ENCODE results near the gene LAPTM5. TPM values are rescaled to one million over a fixed set of nuclear protein-coding genes. Genes with fewer than 3 reads are reported as not detected.

Gene LAPTM5
- total and polyA plus RNA-seq, 10 of the 15 experiments (the other 5 are each of a cell fraction or from before 2014, with no cell fraction given): 24.1 to 1,034 (median 687) TPM

DNA sequence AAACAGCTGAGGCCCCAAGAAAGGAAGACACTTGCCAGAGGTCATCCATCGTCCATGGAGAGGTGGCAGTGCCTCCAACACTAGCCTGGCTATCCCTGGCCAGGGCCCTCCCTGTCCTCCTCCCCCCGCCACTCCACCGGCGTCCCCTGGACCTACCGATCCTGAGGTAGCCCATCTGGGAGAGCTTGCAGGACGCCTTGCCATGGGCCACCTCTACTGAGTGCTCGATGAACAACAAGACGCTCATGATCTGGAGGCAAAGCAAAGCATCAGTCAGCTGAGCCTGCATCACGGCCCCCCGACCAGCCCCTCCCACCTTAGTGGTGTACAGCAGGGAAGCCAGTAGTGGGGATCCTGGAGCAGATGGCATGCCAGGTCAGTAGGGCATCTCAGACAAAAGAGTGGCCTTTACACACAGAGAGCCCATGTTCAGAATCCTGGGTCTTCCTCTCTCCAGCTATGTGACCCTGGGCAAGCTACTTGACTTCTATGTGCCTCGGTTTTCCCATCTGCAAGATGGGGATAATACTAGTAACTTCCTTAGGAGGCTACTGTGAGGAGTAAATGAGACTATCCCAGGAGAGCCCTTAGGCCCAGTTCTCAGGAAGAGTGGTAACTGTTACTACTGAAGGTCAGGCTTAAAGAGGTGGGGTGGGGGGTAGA, 15.1 kb downstream of the LAPTM5 start (continued):
- TF ChIP-seq IKZF1 (conservative IDR thresholded peaks at IDR 0.05): no peak
- no peak for TF ChIP-seq CREB1 (IDR thresholded peaks at IDR 0.05; ENCODE audit: low read depth)
- no peak for TF ChIP-seq GABPA (IDR thresholded peaks at IDR 0.05; ENCODE audit: low read depth)
- TF ChIP-seq NRF1 (conservative IDR thresholded peaks at IDR 0.05; ENCODE audit: low read depth, low read length): no peak
- no peak for TF ChIP-seq CBX5 (IDR thresholded peaks at IDR 0.05; ENCODE audit: low read depth)
- no peak for TF ChIP-seq TCF12 (IDR thresholded peaks at IDR 0.05; ENCODE audit: low read depth, low read length)
- no peak for TF ChIP-seq CEBPB (IDR thresholded peaks at IDR 0.05; ENCODE audit: borderline replicate concordance in 1 of 2, low read depth in 2 of 2, low read length in 2 of 2)
- TF ChIP-seq, protein P1, sequence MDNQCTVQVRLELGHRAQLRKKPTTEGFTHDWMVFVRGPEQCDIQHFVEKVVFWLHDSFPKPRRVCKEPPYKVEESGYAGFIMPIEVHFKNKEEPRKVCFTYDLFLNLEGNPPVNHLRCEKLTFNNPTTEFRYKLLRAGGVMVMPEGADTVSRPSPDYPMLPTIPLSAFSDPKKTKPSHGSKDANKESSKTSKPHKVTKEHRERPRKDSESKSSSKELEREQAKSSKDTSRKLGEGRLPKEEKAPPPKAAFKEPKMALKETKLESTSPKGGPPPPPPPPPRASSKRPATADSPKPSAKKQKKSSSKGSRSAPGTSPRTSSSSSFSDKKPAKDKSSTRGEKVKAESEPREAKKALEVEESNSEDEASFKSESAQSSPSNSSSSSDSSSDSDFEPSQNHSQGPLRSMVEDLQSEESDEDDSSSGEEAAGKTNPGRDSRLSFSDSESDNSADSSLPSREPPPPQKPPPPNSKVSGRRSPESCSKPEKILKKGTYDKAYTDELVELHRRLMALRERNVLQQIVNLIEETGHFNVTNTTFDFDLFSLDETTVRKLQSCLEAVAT (IDR thresholded peaks at IDR 0.05): no peak
- TF ChIP-seq ESRRA (IDR thresholded peaks at IDR 0.05; ENCODE audit: low read length): no peak
- TF ChIP-seq, protein P2, sequence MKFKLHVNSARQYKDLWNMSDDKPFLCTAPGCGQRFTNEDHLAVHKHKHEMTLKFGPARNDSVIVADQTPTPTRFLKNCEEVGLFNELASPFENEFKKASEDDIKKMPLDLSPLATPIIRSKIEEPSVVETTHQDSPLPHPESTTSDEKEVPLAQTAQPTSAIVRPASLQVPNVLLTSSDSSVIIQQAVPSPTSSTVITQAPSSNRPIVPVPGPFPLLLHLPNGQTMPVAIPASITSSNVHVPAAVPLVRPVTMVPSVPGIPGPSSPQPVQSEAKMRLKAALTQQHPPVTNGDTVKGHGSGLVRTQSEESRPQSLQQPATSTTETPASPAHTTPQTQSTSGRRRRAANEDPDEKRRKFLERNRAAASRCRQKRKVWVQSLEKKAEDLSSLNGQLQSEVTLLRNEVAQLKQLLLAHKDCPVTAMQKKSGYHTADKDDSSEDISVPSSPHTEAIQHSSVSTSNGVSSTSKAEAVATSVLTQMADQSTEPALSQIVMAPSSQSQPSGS (IDR thresholded peaks at IDR 0.05; ENCODE audit: low read length): no peak
- TF ChIP-seq NFXL1 (IDR thresholded peaks at IDR 0.05; ENCODE audit: borderline replicate concordance): no peak

Measured in GM12878 (cell line).